ENCODE data around the gene NEO1. TPM values are rescaled to one million over a fixed set of nuclear protein-coding genes. Genes with fewer than 3 reads are reported as not detected.

NEO1 gene
- total RNA-seq, 1 donor from 2014 or later, result 37.8 TPM

DNA sequence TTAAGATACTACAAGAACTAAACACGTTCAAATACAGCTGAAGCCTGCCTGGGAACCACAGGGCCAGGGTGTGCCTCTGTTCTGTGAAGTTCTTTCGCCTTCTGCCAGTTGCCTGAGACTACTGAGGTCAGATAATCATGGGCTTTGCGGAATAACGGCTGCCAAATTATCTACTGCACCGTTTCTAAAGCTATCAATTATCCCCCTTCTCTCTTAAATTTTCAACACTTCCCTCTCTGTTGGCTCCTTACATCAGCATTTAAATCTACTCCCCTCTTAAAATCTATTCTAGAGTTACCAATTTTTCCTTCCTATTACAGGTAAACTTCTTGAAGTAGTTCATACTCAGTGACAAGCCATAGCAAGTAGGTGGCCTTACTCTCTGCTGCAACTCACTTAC is 6.2 kb upstream of the NEO1 start:
- no peak for ATAC-seq
- intact Hi-C loops (cut with DNase I), result no loop called here
- no peak for DNase-seq
- Histone ChIP-seq H3K27ac (no peak overlapping the region), H3K36me3 (no peaks in the 10 kb centered on the region), H3K27me3 (ENCODE audit: low read depth) (no peaks in the 10 kb centered on the region), H3K4me1 (peaks cover 6% of the 10 kb centered on the region), H3K9me3 (no peaks in the 10 kb centered on the region), H3K4me3 (no peak overlapping the region)
- TF ChIP-seq, protein P1, sequence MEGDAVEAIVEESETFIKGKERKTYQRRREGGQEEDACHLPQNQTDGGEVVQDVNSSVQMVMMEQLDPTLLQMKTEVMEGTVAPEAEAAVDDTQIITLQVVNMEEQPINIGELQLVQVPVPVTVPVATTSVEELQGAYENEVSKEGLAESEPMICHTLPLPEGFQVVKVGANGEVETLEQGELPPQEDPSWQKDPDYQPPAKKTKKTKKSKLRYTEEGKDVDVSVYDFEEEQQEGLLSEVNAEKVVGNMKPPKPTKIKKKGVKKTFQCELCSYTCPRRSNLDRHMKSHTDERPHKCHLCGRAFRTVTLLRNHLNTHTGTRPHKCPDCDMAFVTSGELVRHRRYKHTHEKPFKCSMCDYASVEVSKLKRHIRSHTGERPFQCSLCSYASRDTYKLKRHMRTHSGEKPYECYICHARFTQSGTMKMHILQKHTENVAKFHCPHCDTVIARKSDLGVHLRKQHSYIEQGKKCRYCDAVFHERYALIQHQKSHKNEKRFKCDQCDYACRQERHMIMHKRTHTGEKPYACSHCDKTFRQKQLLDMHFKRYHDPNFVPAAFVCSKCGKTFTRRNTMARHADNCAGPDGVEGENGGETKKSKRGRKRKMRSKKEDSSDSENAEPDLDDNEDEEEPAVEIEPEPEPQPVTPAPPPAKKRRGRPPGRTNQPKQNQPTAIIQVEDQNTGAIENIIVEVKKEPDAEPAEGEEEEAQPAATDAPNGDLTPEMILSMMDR (IDR thresholded peaks at IDR 0.05), result no peak

DNA sequence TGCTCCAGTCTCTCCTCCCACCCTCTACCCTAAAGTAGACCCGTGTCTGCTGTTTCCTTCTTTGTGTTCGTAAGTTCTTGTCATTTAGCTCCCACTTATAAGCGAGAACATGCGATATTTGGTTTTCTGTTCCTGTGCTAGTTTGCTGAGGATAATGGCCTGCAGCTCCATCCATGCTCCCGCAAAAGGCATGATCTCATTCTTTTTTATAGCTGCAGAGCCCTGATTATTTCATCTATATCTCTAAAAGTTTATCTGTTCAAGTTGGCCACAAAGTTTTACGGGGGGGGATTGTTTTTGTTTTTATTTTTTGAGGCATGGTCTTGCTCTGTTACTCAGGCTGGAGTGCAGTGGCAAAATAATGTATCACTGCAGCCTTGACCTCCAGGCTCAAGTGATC is 4.4 kb upstream of the NEO1 start:
- Histone ChIP-seq H3K27me3 (ENCODE audit: low read depth) (no peaks in the 10 kb centered on the region), H3K27ac (no peak overlapping the region), H3K4me1 (peaks cover 8% of the 10 kb centered on the region), H3K36me3 (no peaks in the 10 kb centered on the region), H3K9me3 (no peaks in the 10 kb centered on the region), H3K4me3 (no peak overlapping the region)
- TF ChIP-seq, protein P1 (IDR thresholded peaks at IDR 0.05), result no peak
- intact Hi-C loops (cut with DNase I), result no loop called here
- DNase-seq (no peak), ATAC-seq (no peak)

DNA sequence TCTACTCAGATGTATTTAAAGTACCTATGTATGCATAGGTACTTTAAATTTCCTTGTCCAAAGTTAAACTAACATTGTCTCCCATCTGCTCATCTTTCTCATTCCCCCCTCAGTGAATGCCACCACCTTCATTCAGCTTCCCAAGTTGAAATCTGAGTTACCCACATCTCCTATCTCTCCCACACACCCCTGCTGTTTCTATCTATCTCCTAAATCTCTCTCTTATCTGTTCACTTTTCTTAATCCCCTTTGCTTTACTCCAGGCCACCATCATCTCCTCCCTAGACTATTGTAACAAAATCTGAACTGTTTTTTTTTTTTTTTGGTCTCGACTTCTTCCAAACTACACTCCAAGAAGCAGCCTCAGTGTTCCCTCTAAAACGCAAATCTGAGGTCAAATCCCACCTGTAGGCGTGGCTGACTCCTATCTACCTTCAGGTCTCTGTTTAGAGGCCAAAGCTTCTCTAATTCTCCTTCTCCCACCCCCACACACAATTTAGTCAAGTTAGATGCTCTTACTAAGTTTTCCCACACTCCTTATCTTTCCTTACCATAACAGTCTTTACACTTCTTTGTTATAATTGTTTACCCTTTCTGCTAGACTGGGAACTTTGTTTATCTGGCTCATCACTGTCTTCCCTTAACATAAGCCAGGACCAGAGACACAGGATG is 3.5 kb upstream of the NEO1 start:
- ATAC-seq (no peak), DNase-seq (no peak)
- intact Hi-C loops (cut with DNase I), result no loop called here
- TF ChIP-seq, protein P1 (IDR thresholded peaks at IDR 0.05), result no peak
- Histone ChIP-seq H3K4me3 (no peak overlapping the region), H3K27ac (no peak overlapping the region), H3K9me3 (no peaks in the 10 kb centered on the region), H3K36me3 (no peaks in the 10 kb centered on the region), H3K27me3 (ENCODE audit: low read depth) (no peaks in the 10 kb centered on the region), H3K4me1 (peaks cover 17% of the 10 kb centered on the region)

- TF ChIP-seq, protein P1 (IDR thresholded peaks at IDR 0.05), result no peak
- DNase-seq (no peak), ATAC-seq (no peak)
- H3K9me3 ChIP-seq, result no peaks in the 10 kb centered on the region
- no peak overlapping the region for H3K27ac ChIP-seq
- intact Hi-C loops (cut with DNase I), result no loop called here
- peaks cover 26% of the 10 kb centered on the region for H3K4me1 ChIP-seq
- H3K4me3 ChIP-seq, result no peak overlapping the region
- H3K36me3 ChIP-seq, result no peaks in the 10 kb centered on the region
- no peaks in the 10 kb centered on the region for H3K27me3 ChIP-seq (ENCODE audit: low read depth)
Observed at GRCh38 chr15:73049564-73050215, 2.6 kb upstream of the NEO1 start.

GRCh38 chr15:73050561-73051295 is 1.5 kb upstream of the NEO1 start:
- intact Hi-C loops (cut with DNase I), result no loop called here
- no peak for DNase-seq
- Histone ChIP-seq H3K36me3 (no peaks in the 10 kb centered on the region), H3K27me3 (ENCODE audit: low read depth) (no peaks in the 10 kb centered on the region), H3K4me1 (peaks cover 26% of the 10 kb centered on the region), H3K9me3 (no peaks in the 10 kb centered on the region), H3K27ac (peak overlapping the region; percentile 91), H3K4me3 (peak overlapping the region; percentile 72)
- ATAC-seq, result no peak
- TF ChIP-seq, protein P1 (IDR thresholded peaks at IDR 0.05), result no peak

All from lower lobe of right lung (tissue), 2 donors.